Fibroblast of lung (primary cell): ENCODE measurements around the gene MEGF6.

Source experiments
- CTCF ChIP-seq, 2 donors: IDR thresholded peaks in 1 of 2; conservative IDR thresholded peaks in 1 of 2; 1 replicate in 1 of 2; 2 replicates in 1 of 2; pipeline ENCODE4 v1.5.1; 2011 to 2012; ENCODE audit warnings: low read length in 2 of 2, control low read depth in 1 of 2, inconsistent platforms in 1 of 2, low read depth in 1 of 2, mild to moderate bottlenecking in 1 of 2
- EZH2 ChIP-seq: IDR thresholded peaks from 2 replicates; pipeline ENCODE4 v1.5.1; 2012; ENCODE audit warnings: low read length, control low read depth, mild to moderate bottlenecking; ENCODE audit errors: missing control alignments

GRCh38 chr1:3463891-3464648, 147.2 kb downstream of the MEGF6 start:
- TF ChIP-seq CTCF (conservative IDR thresholded peaks at IDR 0.05 in 1 of 2, IDR thresholded peaks at IDR 0.05 in 1 of 2; ENCODE audit: low read depth in 1 of 2, low read length in 2 of 2) (no peak), EZH2 (no peak)
